Kidney epithelial cell (primary cell): ENCODE data around the gene EMID1. TPM values are rescaled to one million over a fixed set of nuclear protein-coding genes. Genes with fewer than 3 reads are reported as not detected.
"Not testable (repeated sequence)": the region's sequence is repeated elsewhere in the genome, so short reads cannot be mapped to it uniquely, and the experiment has no call there.

Source experiments
- DNase-seq: peaks from one replicate; pipeline ENCODE4 v3.0.0-alpha.2; 2010; ENCODE audit warnings: low read depth
- H3K27me3 ChIP-seq: 2 replicates; pipeline ENCODE4 v1.6.0; 2011; ENCODE audit warnings: low read length; ENCODE audit not compliant: control insufficient read depth, insufficient read depth
- H3K36me3 ChIP-seq: 2 replicates; pipeline ENCODE4 v1.5.1; 2011; ENCODE audit warnings: low read length; ENCODE audit not compliant: control insufficient read depth, insufficient read depth
- H3K4me3 ChIP-seq: 2 replicates; pipeline ENCODE4 v1.5.1; 2011; ENCODE audit warnings: low read depth, mild to moderate bottlenecking, control low read depth, low read length
- total RNA-seq: library from RNA; depleted of rRNA; stranded (reverse); fragments of >200 nt; gene quantifications from 2 replicates; pipeline ENCODE4 v1.2.3, GENCODE V29; 2015
- TF ChIP-seq, protein P1 (sequence below): IDR thresholded peaks from 2 replicates; pipeline ENCODE4 v1.5.1; 2011; ENCODE audit warnings: mild to moderate bottlenecking, moderate library complexity, low read length, control low read depth, inconsistent platforms; ENCODE audit not compliant: insufficient read depth, poor library complexity, severe bottlenecking

EMID1 gene
- total RNA-seq, 1 donor from 2014 or later, result 2.2 TPM

DNA sequence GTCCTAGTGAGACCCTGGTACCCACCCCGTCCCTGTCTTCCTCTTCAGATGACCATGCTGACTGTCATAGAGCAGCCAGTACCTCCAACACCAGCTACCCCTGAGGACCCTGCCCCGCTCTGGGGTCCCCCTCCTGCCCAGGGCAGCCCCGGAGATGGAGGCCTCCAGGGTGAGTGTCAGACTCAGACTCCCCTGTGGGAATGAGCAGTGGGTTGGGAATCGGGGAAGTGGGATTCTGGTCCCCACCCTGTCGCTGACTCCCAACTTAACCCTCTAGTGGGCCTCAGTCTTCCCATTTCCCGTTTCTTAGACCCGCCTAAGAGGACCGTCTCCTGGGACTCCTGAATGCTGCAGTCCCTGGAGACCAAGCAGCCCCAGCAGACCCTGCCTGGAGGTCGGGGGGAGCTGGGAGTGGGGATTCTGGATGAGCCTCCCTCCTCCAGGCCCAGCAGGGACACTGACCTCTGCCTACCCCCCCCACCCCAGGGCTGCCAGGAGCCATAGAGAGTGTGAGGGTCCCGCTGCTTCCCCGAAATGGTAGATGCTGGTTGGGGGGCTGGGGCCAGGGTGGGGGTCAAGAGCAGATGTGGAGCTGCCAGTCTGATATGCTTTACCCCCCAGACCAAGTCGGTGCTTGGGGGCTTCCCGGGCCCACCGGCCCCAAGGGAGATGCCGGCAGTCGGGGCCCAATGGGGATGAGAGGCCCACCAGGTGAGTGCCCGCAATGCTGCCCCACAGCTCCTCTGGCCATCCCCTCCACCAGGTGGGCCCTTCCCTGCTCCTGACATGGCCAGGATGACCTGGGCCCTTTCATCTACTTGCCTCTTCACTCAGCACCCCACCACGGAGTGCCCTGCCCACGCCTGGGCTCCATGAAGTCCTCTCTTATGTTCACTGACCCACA is 25.5 kb downstream of the EMID1 start:
- TF ChIP-seq, protein P1, sequence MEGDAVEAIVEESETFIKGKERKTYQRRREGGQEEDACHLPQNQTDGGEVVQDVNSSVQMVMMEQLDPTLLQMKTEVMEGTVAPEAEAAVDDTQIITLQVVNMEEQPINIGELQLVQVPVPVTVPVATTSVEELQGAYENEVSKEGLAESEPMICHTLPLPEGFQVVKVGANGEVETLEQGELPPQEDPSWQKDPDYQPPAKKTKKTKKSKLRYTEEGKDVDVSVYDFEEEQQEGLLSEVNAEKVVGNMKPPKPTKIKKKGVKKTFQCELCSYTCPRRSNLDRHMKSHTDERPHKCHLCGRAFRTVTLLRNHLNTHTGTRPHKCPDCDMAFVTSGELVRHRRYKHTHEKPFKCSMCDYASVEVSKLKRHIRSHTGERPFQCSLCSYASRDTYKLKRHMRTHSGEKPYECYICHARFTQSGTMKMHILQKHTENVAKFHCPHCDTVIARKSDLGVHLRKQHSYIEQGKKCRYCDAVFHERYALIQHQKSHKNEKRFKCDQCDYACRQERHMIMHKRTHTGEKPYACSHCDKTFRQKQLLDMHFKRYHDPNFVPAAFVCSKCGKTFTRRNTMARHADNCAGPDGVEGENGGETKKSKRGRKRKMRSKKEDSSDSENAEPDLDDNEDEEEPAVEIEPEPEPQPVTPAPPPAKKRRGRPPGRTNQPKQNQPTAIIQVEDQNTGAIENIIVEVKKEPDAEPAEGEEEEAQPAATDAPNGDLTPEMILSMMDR, result no peak
- no peak for DNase-seq

DNA sequence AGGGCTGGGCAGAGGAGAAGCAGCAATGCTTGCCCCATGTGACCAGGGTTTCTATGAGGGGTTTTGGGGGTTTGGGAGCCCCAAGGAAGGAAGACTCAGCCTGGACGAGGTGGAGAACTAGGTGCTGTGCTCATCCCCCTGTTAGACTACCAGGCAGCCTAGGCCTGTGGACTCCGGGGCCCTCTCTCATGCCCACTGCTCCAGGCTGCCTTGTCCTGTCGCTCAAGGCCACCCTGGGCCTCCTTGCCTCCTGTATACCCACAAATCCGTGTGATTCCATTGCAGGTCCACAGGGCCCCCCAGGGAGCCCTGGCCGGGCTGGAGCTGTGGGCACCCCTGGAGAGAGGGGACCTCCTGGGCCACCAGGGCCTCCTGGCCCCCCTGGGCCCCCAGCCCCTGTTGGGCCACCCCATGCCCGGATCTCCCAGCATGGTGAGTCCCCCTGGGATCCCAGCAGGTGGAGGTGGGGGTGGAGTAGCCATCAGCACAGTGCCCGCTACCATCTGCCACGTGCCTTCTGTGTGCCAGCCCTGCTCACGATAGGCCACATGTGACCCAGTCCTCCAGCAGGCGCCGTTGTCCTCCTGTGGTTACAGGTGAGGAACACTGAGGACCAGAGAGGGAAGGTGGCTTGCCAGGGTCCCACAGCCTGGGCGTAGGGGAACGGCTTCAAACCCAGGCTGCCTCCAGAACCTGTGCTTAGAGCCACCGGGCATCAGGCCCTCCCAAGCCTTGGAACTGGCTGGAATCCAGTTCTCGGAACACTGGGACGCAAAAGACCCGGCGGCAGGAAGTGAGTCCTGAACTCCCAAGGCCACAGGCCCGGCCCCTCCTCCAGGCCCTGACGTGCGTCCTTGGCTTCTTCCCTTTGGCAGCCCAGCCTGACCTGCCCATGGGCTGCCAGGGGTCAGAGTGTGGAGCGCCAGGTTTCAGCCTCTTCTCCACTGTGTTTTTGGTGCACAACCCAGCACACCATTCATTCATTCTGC is 26.6 kb downstream of the EMID1 start:
- no peak for DNase-seq
- H3K36me3 ChIP-seq, result no peaks in the 10 kb centered on the region
- no peaks in the 10 kb centered on the region for H3K27me3 ChIP-seq
- H3K4me3 ChIP-seq, result no peak overlapping the region
- TF ChIP-seq, protein P1, result no peak

More for the DNA sequence above, 25.5 kb downstream of the EMID1 start:
- no peaks in the 10 kb centered on the region for H3K36me3 ChIP-seq
- H3K27me3 ChIP-seq, result peaks cover 2% of the 10 kb centered on the region
- H3K4me3 ChIP-seq, result no peak overlapping the region

DNA sequence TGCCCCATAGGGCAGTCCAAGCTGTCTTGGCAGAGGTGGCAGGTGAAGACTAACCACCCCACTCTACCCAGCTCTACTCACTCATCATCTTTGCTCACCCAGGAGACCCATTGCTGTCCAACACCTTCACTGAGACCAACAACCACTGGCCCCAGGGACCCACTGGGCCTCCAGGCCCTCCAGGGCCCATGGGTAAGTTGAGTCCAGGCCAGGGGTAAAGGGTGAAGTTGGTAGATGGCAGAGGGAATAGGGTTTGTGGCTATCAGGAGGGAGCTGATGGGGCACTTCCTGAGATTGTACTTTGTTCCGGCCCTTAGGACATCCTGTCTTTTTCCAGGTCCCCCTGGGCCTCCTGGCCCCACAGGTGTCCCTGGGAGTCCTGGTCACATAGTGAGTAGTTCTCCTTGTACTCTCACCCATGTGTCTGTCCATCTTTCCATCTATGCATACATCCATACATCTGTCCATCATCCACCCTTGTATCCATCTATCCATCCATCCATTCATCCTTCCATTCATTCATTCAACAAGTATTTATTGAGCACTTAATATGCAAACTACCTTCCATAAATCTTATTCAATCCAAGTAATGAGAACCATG is 27.7 kb downstream of the EMID1 start:
- TF ChIP-seq, protein P1, result no peak
- no peak overlapping the region for H3K4me3 ChIP-seq
- H3K27me3 ChIP-seq, result no peaks in the 10 kb centered on the region
- no peaks in the 10 kb centered on the region for H3K36me3 ChIP-seq
- DNase-seq, result no peak

DNA sequence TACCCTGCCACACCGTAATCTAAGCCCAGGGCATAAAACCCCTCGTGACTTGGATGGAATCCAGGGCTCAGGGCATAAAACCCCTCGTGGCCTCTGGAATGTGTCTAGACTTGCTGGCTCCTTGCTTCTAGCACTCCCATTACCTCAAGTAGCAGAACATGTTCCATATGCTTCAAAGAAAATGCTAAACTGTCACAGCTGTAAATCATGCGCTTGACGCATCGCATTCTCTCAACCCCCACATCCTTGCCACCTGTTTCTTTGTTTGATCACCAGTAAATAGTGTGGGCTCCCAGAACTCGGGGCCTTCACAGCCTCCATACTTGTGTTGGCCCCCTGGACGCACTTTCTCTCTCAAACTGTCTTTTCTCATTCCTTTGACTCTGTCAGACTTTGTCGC is 34.8 kb downstream of the EMID1 start:
- H3K4me3 ChIP-seq, H3K36me3 ChIP-seq, DNase-seq, H3K27me3 ChIP-seq: not testable (repeated sequence)

DNA sequence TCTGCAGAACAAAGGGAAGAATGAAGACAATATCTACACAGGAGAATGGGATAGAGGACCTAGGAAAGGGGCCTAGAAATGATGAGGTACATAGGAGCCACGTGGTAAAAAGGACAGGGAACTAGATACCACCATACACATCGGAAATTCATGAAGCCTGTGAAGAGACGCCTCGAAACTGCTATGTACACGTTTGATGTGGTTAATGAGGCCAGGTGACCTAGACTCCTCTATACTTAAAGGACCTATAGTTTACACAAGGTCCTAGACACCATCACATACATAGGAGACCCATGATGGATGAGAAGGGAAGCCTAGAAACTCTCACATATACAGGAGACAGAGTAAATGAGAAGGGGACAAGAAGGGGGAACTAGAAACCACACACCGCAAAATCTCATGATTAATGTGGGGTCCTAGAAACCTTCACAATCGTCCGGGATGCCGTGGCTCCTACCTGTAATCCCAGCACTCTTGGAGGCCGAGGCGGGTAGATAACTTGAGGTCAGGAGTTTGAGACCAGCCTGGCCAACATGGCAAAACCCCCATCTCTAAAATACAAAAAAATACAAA is 38.3 kb downstream of the EMID1 start:
- no peak for DNase-seq
- Histone ChIP-seq H3K36me3 (no peaks in the 10 kb centered on the region), H3K27me3 (peaks cover 6% of the 10 kb centered on the region), H3K4me3 (no peak overlapping the region)
- TF ChIP-seq, protein P1, result no peak
